Right lobe of liver (tissue), 6 donors: ENCODE measurements around the gene ATG9B. TPM values are rescaled to one million over a fixed set of nuclear protein-coding genes. Genes with fewer than 3 reads are reported as not detected.

ENCODE experiments used
- ATAC-seq, 4 donors: fragments of 200-7000 bp; cut with Tn5 transposase; one replicate each; pipeline ENCODE4 v1.9.1; 2020; ENCODE audit warnings: mild to moderate bottlenecking in 4 of 4, moderate library complexity in 4 of 4
- DNase-seq, 3 donors: peaks; one replicate each; pipeline ENCODE4 v3.0.0-alpha.2; 2020
- H3K27ac ChIP-seq, 3 donors: fragments of 200-600 bp; one replicate each; pipeline ENCODE4 v1.8.0; 2022
- H3K27me3 ChIP-seq, 2 donors: fragments of 200-600 bp; one replicate each; pipeline ENCODE4 v1.8.0; 2022
- H3K36me3 ChIP-seq, 4 donors: fragments of 200-600 bp; sonication (generic) in 1 of 4; one replicate each; pipeline versions ENCODE4 v1.5.1 to v1.8.0; 2017 to 2022; ENCODE audit warnings: control low read depth in 1 of 4
- H3K4me1 ChIP-seq, 4 donors: fragments of 200-600 bp; sonication (generic) in 1 of 4; one replicate each; pipeline versions ENCODE4 v1.5.1 to v1.8.0; 2017 to 2022; ENCODE audit warnings: control low read depth in 1 of 4
- H3K4me3 ChIP-seq, 3 donors: fragments of 200-600 bp; one replicate each; pipeline ENCODE4 v1.8.0; 2022
- H3K9me3 ChIP-seq, 4 donors: fragments of 200-600 bp; sonication (generic) in 1 of 4; one replicate each; pipeline versions ENCODE4 v1.5.1 to v1.8.0; 2017 to 2022; ENCODE audit warnings: control low read depth in 1 of 4
- POLR2A ChIP-seq: fragments of 450-650 bp; IDR thresholded peaks from one replicate; pipeline ENCODE4 v1.6.1; 2017; ENCODE audit warnings: antibody characterized with exemption, mild to moderate bottlenecking
- WGBS: methylation state at CpG from one replicate; pipeline ENCODE4 v1.1.6; 2018; ENCODE audit warnings: low coverage, low lambda C conversion rate; ENCODE audit not compliant: insufficient coverage; ENCODE audit errors: missing lambda C conversion rate; 5-methylcytosine and 5-hydroxymethylcytosine counted together
- intact Hi-C, 2 donors: fragments of 100-400 bp; cut with DNase I; formaldehyde crosslinking; loops; one replicate each; pipeline versions ENCODE4 v1.11.2 to v1.14.1; 2022
- total RNA-seq, 6 experiments: library from RNA; depleted of rRNA in 2 of 6; stranded (reverse); fragments of >200 nt in 2 of 6; fragmentation: NEBNext Ultra II Directional in 3 of 6; extraction: Animal tissue kit (Norgen Biotek cat#: 25700) in 3 of 6; gene quantifications; one replicate each; pipeline versions ENCODE4 v1.1.0 to v1.2.4, GENCODE V29; 2016 to 2023
- TF ChIP-seq, protein P1 (sequence below), 4 donors: fragments of 200-600 bp in 3 of 4; fragments of 450-650 bp in 1 of 4; IDR thresholded peaks; one replicate each; pipeline versions ENCODE4 v1.5.1 to v1.8.0; 2016 to 2022; ENCODE audit warnings: antibody characterized with exemption in 4 of 4, mild to moderate bottlenecking in 2 of 4
- donor health status: DM: no; HTN: yes; CAD: no.
- donor health status: DM: no; HTN: no; CAD: no.
- donor health status: DM: no; HTN: no; CAD: no.
- donor health status: DM: no; HTN: yes; CAD: no.
- donor health status: DM: no; HTN: yes; CAD: no.

Gene ATG9B
- total RNA-seq, 6 experiments from 2014 or later = 0.40 TPM; not detected in 5

DNA sequence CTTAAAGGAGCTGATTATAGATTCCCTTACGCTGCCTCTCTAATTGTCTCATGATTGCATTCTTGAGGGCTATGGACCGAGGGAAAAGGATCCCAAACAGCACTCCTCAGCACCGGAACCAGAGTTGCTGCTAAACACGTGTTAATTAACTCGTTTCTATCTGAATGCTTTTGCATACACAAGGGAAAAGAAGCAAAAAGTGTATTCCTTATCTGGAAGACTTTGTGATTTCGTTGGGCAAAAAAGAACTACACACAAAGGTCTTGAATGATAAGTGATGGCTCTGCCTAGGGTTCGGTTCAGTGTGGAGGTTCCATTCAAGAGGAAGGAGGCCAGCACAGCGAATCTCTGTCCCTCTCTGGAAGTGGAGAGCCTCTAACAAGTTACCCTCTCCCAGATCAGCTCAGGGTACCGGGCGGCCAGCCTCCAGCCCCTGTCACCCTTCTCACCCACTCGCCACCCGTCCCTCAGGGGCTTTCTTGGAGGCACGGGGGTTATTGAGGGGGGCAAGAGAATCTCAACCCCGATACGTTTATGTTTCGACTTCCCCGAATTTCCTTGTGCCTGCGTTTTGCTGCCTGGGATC, 34.6 kb upstream of the ATG9B start:
- WGBS = 3% methylated on average over 14 of the region's 18 CpGs
- intact Hi-C loops = no loop called here
- Histone ChIP-seq H3K27me3 (no peaks in the 10 kb centered on the region), H3K4me3 (peak overlapping the region; percentile 85 to 92 (median 87)), H3K36me3 (no peaks in the 10 kb centered on the region), H3K9me3 (no peaks in the 10 kb centered on the region), H3K4me1 (peaks cover 0 to 40% (median 16%) of the 10 kb centered on the region in 4 donors), H3K27ac (peak overlapping the region; percentile 89 to 96 (median 94))
- no peak for DNase-seq
- ATAC-seq = no peak
- TF ChIP-seq POLR2A = no peak
- TF ChIP-seq, protein P1, sequence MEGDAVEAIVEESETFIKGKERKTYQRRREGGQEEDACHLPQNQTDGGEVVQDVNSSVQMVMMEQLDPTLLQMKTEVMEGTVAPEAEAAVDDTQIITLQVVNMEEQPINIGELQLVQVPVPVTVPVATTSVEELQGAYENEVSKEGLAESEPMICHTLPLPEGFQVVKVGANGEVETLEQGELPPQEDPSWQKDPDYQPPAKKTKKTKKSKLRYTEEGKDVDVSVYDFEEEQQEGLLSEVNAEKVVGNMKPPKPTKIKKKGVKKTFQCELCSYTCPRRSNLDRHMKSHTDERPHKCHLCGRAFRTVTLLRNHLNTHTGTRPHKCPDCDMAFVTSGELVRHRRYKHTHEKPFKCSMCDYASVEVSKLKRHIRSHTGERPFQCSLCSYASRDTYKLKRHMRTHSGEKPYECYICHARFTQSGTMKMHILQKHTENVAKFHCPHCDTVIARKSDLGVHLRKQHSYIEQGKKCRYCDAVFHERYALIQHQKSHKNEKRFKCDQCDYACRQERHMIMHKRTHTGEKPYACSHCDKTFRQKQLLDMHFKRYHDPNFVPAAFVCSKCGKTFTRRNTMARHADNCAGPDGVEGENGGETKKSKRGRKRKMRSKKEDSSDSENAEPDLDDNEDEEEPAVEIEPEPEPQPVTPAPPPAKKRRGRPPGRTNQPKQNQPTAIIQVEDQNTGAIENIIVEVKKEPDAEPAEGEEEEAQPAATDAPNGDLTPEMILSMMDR (IDR thresholded peaks at IDR 0.05) = no peak

- ATAC-seq = peak; percentile 79 to 89 (median 83)
- intact Hi-C loops = no loop called here
- no peaks in the 10 kb centered on the region for H3K36me3 ChIP-seq
- H3K9me3 ChIP-seq = no peaks in the 10 kb centered on the region
- H3K4me1 ChIP-seq = peaks cover 0 to 34% (median 13%) of the 10 kb centered on the region in 4 donors
- whole genome bisulfite sequencing = 0% methylated on average over 10 of the region's 46 CpGs
- H3K4me3 ChIP-seq = peak overlapping the region; percentile 72 to 92 (median 87)
- peak overlapping the region; percentile 89 to 96 (median 94) for H3K27ac ChIP-seq
- TF ChIP-seq, protein P1 (IDR thresholded peaks at IDR 0.05) = no peak
- peak; percentile 79 for TF ChIP-seq POLR2A
- no peaks in the 10 kb centered on the region for H3K27me3 ChIP-seq
- peak; percentile 99 for DNase-seq
These were observed 33.9 kb upstream of the ATG9B start for GRCh38 chr7:151057989-151058780.

GRCh38 chr7:151057506-151057988, 33.3 kb upstream of the ATG9B start, which contains the start of gene CDK5:
TSS of gene CDK5 (minus strand) at chr7:151057897. CDS start at chr7:151057848, 49 bp downstream.
- Histone ChIP-seq H3K36me3 (no peaks in the 10 kb centered on the region), H3K27ac (peak within 1 kb of the TSS; percentile 89 to 96 (median 94)), H3K27me3 (no peaks in the 10 kb centered on the region), H3K9me3 (no peaks in the 10 kb centered on the region), H3K4me3 (peak within 1 kb of the TSS; percentile 72 to 92 (median 87)), H3K4me1 (peaks cover 0 to 34% (median 13%) of the 10 kb centered on the region in 4 donors)
- intact Hi-C loops = no loop called here
- no peak for ATAC-seq
- no peak for DNase-seq
- TF ChIP-seq, protein P1 (IDR thresholded peaks at IDR 0.05) = no peak
- no peak for TF ChIP-seq POLR2A
- 0% methylated on average over 29 of the region's 30 CpGs for WGBS

DNA sequence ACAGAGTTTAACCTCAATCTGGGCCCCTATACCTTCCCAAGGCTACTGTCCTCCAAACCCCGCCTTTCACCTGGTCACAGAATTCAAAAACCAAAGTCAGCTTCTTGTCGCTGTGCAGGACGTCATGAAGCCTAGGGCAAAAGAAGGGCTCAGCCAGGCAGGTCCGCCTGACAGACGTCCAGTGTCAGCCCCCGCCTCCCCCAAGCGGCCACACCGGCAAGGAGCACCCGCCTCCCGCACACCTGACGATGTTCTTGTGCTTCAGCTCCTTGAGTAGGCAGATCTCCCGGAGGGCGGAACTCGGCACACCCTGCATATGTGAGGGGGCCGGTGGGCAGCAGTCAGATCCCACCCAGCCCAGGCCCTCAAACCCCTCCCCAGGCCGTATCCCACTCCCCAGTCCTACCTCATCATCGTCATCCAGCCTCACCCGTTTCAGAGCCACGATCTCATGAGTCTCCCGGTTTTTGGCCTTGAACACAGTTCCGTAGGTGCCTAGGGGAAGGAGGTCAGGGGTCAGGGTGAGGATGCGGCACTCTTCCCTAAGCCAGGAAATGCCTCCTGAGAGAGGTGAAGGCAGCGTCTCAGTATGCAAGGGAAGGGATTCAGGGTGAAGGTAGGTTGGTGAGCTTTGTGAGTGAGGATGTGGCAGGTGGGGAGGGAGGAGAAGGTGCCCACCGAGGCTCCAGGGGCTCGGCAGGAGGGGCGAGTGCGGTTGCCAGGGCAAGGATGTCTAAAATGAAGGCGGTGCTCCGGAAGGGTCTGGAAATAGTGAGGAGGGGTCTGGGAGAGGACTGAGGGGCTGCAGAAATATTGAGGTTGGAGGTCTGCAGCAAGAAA, 32.6 kb upstream of the ATG9B start:
- H3K27me3 ChIP-seq = no peaks in the 10 kb centered on the region
- DNase-seq = peak in 1 of 3 donors; percentile 39
- peaks cover 0 to 31% (median 11%) of the 10 kb centered on the region in 4 donors for H3K4me1 ChIP-seq
- no peak for TF ChIP-seq POLR2A
- TF ChIP-seq, protein P1 (IDR thresholded peaks at IDR 0.05) = no peak
- H3K9me3 ChIP-seq = no peaks in the 10 kb centered on the region
- WGBS = 22% methylated on average over 19 of the region's 29 CpGs
- H3K4me3 ChIP-seq = peak overlapping the region; percentile 72 to 92 (median 79)
- H3K27ac ChIP-seq = no peak overlapping the region
- H3K36me3 ChIP-seq = no peaks in the 10 kb centered on the region
- no peak for ATAC-seq
- intact Hi-C loops = no loop called here
